Measurements from ENCODE around the gene NRAP. TPM values are rescaled to one million over a fixed set of nuclear protein-coding genes. Genes with fewer than 3 reads are reported as not detected.

The NRAP gene
- polyA plus RNA-seq, 1 donor from 2014 or later: not detected

DNA sequence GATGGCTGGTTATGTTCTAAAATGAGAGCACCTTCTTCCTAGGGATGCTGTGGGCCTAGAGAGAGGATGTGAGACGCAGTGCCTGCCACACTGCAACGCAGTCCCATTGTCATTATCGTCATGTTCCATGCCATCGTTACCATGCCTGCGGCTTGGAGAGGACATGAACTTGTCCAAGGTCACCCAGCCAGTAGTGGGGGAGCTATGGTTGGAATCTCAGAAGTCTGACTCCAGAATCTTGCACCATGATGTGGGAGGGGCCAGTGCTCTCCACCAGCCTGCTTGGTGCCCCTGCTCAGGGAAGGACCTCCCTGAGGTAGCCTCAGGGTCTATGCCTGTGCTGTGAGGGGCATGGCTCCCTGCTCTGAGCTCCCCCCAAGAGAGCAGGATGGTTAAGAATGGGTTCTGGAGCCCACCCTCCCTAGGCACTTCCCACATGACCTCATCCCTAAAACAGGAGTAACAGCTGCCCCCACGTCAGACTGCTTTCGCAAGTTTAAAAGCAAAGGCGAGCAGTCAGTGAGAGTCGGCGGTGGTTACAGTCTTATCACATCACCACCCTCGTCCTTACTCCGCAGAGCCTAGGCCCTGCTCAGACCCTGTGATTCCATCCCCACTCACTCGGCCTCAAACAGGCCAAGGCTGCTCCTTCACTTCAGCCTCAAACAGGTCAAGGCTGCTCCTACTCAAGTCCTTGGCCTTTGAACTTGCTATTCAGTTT, 60.6 kb downstream of the NRAP start:
- TF ChIP-seq RAD21 (conservative IDR thresholded peaks at IDR 0.05): no peak
- TF ChIP-seq SMC3 (conservative IDR thresholded peaks at IDR 0.05; ENCODE audit: poor library complexity): no peak
- no peak for TF ChIP-seq EP300 (conservative IDR thresholded peaks at IDR 0.05; ENCODE audit: poor library complexity, severe bottlenecking)
- TF ChIP-seq TAF1 (IDR thresholded peaks at IDR 0.05; ENCODE audit: low read depth): no peak
- TF ChIP-seq, protein P1, sequence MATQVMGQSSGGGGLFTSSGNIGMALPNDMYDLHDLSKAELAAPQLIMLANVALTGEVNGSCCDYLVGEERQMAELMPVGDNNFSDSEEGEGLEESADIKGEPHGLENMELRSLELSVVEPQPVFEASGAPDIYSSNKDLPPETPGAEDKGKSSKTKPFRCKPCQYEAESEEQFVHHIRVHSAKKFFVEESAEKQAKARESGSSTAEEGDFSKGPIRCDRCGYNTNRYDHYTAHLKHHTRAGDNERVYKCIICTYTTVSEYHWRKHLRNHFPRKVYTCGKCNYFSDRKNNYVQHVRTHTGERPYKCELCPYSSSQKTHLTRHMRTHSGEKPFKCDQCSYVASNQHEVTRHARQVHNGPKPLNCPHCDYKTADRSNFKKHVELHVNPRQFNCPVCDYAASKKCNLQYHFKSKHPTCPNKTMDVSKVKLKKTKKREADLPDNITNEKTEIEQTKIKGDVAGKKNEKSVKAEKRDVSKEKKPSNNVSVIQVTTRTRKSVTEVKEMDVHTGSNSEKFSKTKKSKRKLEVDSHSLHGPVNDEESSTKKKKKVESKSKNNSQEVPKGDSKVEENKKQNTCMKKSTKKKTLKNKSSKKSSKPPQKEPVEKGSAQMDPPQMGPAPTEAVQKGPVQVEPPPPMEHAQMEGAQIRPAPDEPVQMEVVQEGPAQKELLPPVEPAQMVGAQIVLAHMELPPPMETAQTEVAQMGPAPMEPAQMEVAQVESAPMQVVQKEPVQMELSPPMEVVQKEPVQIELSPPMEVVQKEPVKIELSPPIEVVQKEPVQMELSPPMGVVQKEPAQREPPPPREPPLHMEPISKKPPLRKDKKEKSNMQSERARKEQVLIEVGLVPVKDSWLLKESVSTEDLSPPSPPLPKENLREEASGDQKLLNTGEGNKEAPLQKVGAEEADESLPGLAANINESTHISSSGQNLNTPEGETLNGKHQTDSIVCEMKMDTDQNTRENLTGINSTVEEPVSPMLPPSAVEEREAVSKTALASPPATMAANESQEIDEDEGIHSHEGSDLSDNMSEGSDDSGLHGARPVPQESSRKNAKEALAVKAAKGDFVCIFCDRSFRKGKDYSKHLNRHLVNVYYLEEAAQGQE (IDR thresholded peaks at IDR 0.05; ENCODE audit: borderline replicate concordance): no peak
- no peak for TF ChIP-seq POLR2AphosphoS5 (IDR thresholded peaks at IDR 0.05)
- no peak for TF ChIP-seq EZH2 (IDR thresholded peaks at IDR 0.05; ENCODE audit: borderline replicate concordance, insufficient read depth, low read length, poor library complexity, severe bottlenecking)
- no peak for TF ChIP-seq MXI1 (conservative IDR thresholded peaks at IDR 0.05; ENCODE audit: poor library complexity, severe bottlenecking)
- no peak for TF ChIP-seq CTCF (IDR thresholded peaks at IDR 0.05; ENCODE audit: poor library complexity, severe bottlenecking)
- Histone ChIP-seq H3K9me3 (ENCODE audit: low read length) (no peaks in the 10 kb centered on the region), H3K79me2 (replicated peaks; ENCODE audit: insufficient read depth, low read length) (no peaks in the 10 kb centered on the region), H3K4me2 (ENCODE audit: low read length) (no peak overlapping the region), H3K27ac (ENCODE audit: low read length) (no peak overlapping the region), H3K36me3 (ENCODE audit: insufficient read depth, low read length) (no peaks in the 10 kb centered on the region), H4K20me1 (ENCODE audit: insufficient read depth) (no peaks in the 10 kb centered on the region), H3F3A (ENCODE audit: insufficient read depth, low read length, poor library complexity, severe bottlenecking) (no peaks in the 10 kb centered on the region), H3K9me2 (ENCODE audit: insufficient read depth, low read length) (no peaks in the 10 kb centered on the region), H3K9ac (ENCODE audit: low read length) (no peak overlapping the region), H3K4me3 (ENCODE audit: low read length) (no peak overlapping the region), H2AFZ (ENCODE audit: low read depth, low read length) (no peak overlapping the region), H3K27me3 (ENCODE audit: insufficient read depth, low read depth, low read length) (no peaks in the 10 kb centered on the region)

- Histone ChIP-seq H3F3A (ENCODE audit: insufficient read depth, low read length, poor library complexity, severe bottlenecking) (no peaks in the 10 kb centered on the region), H3K27ac (ENCODE audit: low read length) (no peak overlapping the region), H3K79me2 (replicated peaks; ENCODE audit: insufficient read depth, low read length) (no peaks in the 10 kb centered on the region), H3K4me2 (ENCODE audit: low read length) (no peak overlapping the region), H3K9me3 (ENCODE audit: low read length) (no peaks in the 10 kb centered on the region), H2AFZ (ENCODE audit: low read depth, low read length) (no peak overlapping the region), H4K20me1 (ENCODE audit: insufficient read depth) (no peaks in the 10 kb centered on the region), H3K36me3 (ENCODE audit: insufficient read depth, low read length) (no peaks in the 10 kb centered on the region), H3K9ac (ENCODE audit: low read length) (no peak overlapping the region), H3K4me3 (ENCODE audit: low read length) (no peak overlapping the region), H3K9me2 (ENCODE audit: insufficient read depth, low read length) (no peaks in the 10 kb centered on the region), H3K27me3 (ENCODE audit: insufficient read depth, low read depth, low read length) (no peaks in the 10 kb centered on the region)
- TF ChIP-seq EP300 (conservative IDR thresholded peaks at IDR 0.05; ENCODE audit: poor library complexity, severe bottlenecking) (no peak), EZH2 (IDR thresholded peaks at IDR 0.05; ENCODE audit: borderline replicate concordance, insufficient read depth, low read length, poor library complexity, severe bottlenecking) (no peak), RAD21 (conservative IDR thresholded peaks at IDR 0.05) (no peak), MXI1 (conservative IDR thresholded peaks at IDR 0.05; ENCODE audit: poor library complexity, severe bottlenecking) (no peak), TAF1 (IDR thresholded peaks at IDR 0.05; ENCODE audit: low read depth) (no peak), SMC3 (conservative IDR thresholded peaks at IDR 0.05; ENCODE audit: poor library complexity) (no peak), CTCF (IDR thresholded peaks at IDR 0.05; ENCODE audit: poor library complexity, severe bottlenecking) (no peak)
- TF ChIP-seq, protein P1 (IDR thresholded peaks at IDR 0.05; ENCODE audit: borderline replicate concordance): no peak
Measured at GRCh38 chr10:113600569-113600968, 63.3 kb downstream of the NRAP start.

Data from neural cell (in vitro differentiated cells).